Stomach (tissue), 4 donors: Measurements from ENCODE around the gene KLHL14.

Experiments used
- CTCF ChIP-seq, 7 experiments: fragments of 450-650 bp in 4 of 7; fragments of 200-600 bp in 3 of 7; sonication (generic) in 3 of 7; IDR thresholded peaks; one replicate each; pipeline ENCODE4 v1.5.1; 2016 to 2019; ENCODE audit warnings: antibody characterized with exemption in 7 of 7, control low read depth in 2 of 7, mild to moderate bottlenecking in 1 of 7
- POLR2A ChIP-seq, 4 donors: fragments of 450-650 bp; IDR thresholded peaks; one replicate each; pipeline ENCODE4 v1.6.1; 2016; ENCODE audit warnings: antibody characterized with exemption in 4 of 4, control low read depth in 2 of 4, mild to moderate bottlenecking in 1 of 4, moderate library complexity in 1 of 4

GRCh38 chr18:32711862-32712261 is 61.0 kb downstream of the KLHL14 start:
- no peak for TF ChIP-seq CTCF (IDR thresholded peaks at IDR 0.05)
- TF ChIP-seq POLR2A (IDR thresholded peaks at IDR 0.05), result no peak
